NCI-H460 (cell line): ENCODE results near the gene GSTM2. TPM values are rescaled to one million over a fixed set of nuclear protein-coding genes. Genes with fewer than 3 reads are reported as not detected.
"Not testable (repeated sequence)": the region's sequence is repeated elsewhere in the genome, so short reads cannot be mapped to it uniquely, and the experiment has no call there.

Experiments used
- DNase-seq: peaks from one replicate; pipeline ENCODE4 v3.0.0-alpha.2; 2016; ENCODE audit warnings: low read depth; ENCODE audit errors: extremely low read depth
- total RNA-seq: library from RNA; depleted of rRNA; stranded (reverse); fragments of >200 nt; shearing (Covaris generic); gene quantifications from 2 replicates; pipeline ENCODE4 v1.2.3, GENCODE V29; 2014

The GSTM2 gene
- total RNA-seq, 1 experiment from 2014 or later = 9.8 TPM

DNA sequence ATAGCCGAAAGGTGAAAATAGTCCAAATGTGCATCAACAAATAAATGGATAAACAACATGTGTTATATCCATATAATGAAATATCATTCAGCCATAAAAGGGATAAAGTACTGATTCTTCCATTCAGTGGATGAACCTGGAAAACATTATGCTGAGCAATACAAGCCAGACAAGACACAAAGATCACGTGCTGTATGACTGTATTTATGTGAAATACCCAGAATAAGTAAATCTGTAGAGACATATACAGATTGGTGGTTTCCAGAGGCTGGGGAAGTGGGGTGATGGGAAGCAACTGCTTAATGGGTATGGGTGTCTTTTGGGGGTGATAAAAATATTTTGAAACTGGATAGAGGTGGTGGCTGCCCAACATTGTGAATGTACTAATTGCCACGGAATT is 25.2 kb upstream of the GSTM2 start:
- DNase-seq = no peak

DNA sequence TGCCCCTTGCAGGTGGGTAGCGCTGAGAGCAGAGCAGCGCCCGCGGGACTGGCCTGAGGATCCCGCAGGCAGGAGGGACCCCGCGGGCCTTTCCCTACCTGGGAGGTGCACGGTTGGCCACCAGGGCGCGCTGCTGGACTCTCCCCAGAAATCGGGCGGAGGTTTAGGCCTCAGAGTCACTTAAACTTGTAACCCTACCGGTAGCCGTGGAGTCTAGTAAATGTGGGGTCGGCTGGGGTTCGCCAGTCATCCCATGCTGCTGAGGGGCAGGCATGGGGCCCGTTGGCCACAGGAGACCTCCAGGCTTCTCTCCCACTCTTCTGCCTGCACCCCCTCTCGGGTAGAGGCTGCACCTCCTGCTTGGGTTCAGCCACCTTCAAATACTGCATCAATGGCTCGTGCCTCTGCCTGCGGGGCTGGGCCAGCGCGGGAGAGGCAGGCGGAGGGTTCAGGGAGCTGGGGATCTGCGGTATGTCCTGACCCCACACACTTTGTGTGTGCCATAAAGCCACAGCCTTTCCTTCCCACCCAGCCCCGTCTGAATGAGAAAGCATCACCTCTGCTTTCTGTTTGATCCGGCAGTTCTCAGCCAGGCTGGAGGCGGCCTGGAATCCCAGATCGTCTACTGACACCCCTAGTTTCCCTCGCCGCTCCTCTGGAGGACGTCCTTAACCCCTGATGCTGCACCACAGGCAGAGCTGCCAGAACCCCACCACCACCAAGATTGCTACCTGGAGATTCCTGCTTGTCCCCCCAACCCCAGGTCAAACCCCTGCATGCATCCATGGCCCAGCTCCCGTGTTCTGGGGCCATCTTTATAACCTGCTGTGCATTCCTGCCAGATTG is 24.2 kb upstream of the GSTM2 start:
- DNase-seq = peak; percentile 69

DNA sequence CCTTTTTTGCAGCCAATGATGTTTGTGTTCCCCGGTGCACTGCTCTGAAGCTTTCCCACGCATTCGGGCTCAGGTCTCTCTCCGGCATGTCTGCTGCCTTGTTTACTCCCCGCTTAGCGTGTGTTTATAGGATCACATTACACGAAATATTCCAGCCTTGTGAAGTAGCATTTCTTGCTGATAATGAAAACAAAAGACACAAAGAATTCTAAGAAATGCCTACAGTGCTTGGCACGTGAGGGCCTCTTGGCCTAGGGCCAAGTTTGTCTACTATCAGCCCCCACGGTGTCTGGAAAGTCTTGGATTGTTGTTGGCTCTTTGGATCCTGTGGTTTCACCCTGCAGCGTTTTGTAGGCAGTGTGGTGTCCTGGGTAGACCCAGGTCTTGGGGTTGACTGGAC is 23.2 kb upstream of the GSTM2 start:
- DNase-seq = no peak

DNA sequence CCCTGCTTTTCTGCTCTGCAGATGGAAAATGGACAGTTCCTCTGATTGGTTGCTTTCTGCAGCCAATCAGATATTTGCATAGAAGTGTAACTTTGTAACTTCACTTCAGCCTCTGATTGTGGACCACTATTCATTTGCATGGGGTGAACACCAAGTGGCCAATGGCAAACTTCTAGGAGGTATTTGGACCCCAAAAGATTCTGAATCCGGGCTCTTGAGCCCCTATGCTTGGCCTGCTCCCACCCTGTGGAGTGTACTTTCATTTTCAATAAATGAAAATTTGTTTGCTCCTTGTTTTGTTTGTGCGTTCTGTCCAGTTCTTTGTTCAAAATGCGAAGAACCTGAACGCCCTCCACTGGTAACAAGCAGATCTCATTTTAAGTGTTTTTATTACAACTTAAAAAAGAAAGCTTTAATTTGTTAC is 18.4 kb upstream of the GSTM2 start:
- peak; percentile 24 for DNase-seq

DNA sequence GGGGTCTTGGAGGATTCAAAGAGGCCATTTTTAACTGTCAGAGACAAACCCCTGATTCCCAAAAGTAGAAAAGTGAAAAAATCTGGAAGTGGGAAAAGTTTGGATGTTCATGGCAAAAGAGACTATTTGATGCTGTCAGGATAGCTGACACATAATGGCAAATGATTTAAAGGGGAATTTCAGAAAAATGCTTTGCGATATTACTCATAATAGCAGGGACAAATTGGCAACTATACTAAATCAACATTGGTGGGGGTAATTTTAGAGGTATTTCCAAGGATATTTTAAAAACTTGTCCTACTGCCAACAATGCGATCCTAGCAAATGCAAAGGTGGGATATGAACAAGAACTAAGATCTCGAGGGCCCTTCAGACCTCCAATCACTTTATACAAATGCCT is 17.2 kb upstream of the GSTM2 start:
- no peak for DNase-seq

DNA sequence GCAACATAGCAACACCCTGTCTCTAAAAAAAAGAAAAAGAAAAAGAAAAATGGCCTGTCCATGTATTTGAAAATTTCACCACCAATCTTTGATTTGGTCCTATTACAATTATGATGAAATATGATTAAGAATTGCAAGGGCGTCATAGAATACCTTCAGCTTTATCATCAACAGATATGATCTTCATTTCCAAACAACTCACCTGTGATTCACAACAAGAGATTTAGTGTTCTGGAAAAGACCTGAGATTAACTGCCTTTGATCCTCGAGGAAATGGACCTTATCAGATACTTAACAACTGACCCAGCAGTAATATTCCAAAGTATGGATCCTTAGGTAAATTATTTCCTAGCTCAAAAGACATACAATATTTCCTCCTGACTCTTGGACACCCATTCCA is 15.5 kb upstream of the GSTM2 start:
- DNase-seq = no peak

DNA sequence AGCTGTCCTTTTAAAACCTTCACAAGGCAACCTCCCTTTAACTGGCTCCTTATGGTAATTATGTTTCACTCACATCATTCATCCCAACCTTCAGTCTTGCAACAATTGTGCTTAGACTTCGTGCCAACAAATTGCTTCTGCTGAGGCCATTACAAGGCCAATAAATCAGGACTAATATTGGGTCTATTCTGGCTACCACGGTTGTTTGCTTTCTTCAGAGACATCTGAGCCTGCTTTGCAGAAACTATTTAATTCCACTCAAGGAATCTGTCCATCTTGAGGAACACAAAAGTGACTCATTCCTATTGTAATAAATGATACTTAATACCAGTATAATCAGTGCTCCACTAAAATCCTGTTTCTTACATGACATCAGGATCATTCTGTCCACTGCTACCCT is 14.6 kb upstream of the GSTM2 start:
- DNase-seq = no peak

DNA sequence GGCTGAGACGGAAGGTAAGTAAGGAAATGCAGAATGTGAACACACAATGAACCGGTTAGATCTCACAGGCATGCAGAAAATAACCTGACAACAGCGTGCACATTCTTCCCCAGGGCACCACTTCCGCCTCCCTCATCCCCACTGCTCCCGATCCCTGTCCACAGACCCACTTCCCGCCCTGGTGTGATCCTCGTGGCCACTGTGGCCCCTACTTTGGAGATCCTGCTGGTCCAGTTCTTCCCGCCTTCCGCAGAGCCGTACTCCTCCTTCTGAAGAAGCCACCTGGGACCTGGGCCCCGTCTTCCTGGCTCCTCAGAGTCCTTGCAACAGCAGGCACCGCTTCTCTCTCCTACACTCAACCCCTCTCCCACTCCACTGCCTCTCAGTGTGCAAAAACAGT is 13.3 kb upstream of the GSTM2 start:
- DNase-seq = no peak

DNA sequence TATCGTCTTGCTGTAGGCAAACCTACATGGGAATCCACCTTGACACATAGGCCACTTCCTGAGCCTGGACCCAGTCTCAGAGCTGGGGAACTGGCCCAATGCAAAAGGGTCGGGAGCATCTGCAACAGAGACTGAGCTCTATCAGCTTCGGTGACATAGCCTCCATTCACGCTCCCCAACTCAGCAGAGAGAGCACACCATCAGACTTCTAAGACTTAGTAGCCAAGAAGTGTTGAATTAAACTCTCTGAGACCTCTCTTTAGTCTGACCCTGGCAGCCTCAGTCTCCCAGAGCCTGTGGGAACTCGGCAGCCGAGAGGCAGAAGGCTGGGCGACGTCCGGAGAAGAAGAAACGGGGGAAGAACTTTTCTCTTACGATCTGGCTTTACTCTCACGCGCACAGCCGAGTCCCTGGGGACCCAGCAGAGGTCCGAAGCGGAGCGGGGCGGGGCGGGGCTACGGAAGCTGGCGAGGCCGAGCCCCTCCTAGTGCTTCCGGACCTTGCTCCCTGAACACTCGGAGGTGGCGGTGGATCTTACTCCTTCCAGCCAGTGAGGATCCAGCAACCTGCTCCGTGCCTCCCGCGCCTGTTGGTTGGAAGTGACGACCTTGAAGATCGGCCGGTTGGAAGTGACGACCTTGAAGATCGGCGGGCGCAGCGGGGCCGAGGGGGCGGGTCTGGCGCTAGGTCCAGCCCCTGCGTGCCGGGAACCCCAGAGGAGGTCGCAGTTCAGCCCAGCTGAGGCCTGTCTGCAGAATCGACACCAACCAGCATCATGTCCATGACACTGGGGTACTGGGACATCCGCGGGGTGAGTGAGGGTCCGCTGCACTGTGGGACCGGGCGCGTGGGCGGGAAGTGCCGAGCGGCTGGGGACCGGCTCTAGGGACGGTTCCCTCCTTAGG is 12.0 kb upstream of the GSTM2 start, which contains the start of gene GSTM4:
Gene GSTM4 (plus strand): TSS at position 485 of the 905 bp plus-strand sequence. CDS start 291 bp downstream, at position 776.
- peak; percentile 72 for DNase-seq

DNA sequence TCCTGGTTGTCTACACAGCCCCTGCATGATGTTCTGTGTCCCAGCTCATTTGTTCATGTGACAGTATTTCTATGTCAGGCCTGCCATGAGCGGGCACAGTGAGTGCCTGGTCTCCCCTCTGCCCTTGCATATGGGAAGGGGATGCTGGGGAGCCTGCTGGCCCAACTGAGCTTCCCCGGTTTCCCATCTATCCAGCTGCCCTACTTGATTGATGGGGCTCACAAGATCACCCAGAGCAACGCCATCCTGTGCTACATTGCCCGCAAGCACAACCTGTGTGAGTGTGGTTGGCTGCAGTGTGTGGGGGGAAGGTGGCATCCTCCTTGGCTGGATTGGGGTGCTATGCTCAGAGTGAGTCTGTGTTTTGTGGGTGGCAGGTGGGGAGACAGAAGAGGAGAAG is 10.5 kb upstream of the GSTM2 start:
- DNase-seq = no peak

DNA sequence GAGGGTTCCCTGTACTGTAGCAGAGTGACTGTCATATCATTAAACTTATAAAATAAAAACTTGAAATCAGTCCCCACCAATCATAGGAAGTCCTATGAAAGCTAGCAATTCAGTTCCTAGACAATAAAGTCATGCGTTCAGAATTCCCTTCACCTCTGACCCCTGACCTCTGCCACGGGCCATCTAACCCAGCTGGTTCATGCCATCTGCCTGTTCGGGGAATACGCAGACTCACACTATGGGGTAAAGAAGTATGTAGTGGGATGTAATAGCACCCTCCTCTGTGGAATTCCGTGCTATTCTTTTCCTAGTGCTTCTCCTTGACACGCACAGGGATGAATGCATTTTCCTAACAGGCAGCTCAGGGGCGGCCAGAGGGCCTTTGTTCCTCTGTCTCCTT is 9.9 kb upstream of the GSTM2 start:
- no peak for DNase-seq

DNA sequence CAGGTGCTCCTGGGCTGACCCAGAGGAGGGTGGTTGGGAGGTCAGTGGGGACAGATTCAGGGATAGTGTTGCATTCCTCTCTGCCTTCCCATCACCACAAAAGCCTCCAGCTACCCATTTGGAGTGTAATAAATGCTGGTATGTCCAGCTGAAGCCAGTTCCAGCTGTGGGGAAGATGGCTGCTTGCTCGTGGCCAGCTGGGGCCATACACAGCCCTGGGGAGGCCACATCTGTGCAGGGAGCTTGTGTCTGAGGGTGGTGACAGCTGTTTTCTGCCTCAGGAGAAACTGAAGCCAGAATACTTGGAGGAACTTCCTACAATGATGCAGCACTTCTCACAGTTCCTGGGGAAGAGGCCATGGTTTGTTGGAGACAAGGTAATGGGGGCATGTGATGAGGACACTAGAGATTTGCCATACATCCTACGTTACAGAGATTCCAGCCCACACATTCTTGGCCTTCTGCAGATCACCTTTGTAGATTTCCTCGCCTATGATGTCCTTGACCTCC is 9.3 kb upstream of the GSTM2 start:
- no peak for DNase-seq

DNA sequence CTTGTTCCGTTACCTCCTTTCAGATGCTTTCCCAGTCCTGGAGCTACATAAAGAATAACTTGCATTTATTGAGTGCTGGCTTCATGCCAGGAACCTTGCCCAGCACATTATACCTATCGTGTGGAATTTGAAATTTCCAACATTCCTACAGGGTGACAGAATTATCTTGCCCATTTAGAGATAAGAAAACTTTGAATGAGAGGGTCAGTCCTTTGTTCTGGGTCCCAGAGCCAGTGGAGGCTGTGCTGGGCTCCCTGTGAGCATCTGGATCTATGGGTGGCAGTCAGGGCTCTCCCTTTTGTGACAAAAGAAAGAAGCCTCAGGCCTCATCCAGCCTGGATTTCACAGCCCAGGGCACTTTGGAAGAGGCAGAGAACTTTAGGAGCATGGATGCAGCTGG is 8.7 kb upstream of the GSTM2 start:
- no peak for DNase-seq

DNA sequence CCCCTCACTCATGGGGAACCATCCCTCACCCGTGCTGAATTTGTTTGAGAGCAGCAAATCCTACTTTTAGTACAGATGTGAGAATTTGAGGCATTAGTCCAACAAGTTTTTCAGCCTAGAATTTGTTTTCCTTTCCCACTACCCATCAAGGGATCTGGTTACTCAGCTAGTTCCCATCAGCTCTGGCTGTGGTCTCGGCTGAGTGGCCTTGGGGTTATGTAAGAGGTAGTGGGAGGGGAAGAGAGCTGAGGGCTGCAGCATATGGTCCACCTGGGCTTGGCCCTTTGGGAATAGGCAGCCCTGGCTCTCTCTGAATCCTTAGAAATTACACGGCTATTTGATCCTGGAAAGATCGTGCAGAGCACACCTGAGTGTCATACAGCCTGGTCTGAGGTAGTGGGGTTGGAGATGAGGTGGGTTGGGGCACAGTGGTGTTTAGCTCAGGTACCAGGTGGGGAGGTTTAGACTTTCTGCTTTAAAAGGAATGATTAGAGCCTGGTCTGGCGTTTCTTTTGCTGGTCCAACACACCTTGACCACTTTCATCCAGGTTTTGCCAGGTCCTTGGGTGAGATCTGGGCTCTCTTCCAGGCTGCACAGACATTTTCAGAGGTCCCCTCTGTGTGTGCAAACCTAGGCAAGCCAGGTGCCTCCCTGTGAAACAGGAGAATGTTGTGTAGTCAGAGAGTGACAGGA is 7.7 kb upstream of the GSTM2 start:
- no peak for DNase-seq

DNA sequence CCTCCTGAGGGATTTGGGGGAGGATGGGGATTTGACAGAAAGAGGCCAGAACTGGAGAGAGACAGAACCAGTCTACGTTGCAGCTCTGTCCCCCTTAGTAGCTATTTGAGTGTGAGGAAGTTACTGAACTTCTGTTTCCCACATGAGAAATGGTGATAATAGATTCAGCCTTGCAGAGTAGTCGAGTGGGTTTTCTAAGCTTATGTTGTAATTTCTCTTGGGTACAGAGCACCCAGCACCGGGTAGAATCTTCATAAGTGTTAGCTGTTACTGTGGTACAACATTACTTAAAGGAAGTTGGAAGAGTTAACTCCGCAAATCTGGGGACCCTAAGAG is 7.2 kb upstream of the GSTM2 start:
- not testable (repeated sequence) for DNase-seq

DNA sequence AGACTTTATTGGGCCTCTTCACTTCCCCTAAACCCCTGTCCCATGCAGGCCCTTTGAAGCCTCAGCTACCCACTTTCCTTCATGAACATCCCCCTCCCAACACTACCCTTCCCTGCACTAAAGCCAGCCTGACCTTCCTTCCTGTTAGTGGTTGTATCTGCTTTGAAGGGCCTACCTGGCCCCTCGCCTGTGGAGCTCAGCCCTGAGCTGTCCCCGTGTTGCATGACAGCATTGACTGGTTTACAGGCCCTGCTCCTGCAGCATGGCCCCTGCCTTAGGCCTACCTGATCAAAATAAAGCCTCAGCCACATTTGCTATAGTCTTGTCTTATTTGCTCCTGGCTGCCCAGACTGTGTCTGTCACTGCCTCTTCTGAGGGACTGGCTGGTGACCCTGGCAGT is 6.5 kb upstream of the GSTM2 start:
- no peak for DNase-seq

DNA sequence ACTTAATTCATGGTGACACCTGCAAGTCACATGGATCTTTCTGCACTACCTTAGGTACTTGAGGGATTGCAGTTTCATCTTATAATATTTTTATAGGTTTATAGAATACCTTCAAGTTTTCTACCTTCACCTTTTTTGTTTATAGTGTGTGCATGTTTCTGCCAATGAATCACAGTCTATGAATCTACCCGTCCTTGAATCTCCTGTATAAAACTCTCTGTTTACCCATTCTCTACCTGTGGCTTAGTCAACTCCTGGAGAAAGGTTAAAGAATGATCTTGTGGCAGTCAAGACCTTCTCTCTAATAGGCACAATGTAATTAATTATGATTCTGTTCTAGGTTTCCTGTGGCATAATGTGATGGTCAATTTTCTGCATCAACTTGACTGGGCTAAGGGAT is 3.2 kb upstream of the GSTM2 start:
- DNase-seq = no peak

DNA sequence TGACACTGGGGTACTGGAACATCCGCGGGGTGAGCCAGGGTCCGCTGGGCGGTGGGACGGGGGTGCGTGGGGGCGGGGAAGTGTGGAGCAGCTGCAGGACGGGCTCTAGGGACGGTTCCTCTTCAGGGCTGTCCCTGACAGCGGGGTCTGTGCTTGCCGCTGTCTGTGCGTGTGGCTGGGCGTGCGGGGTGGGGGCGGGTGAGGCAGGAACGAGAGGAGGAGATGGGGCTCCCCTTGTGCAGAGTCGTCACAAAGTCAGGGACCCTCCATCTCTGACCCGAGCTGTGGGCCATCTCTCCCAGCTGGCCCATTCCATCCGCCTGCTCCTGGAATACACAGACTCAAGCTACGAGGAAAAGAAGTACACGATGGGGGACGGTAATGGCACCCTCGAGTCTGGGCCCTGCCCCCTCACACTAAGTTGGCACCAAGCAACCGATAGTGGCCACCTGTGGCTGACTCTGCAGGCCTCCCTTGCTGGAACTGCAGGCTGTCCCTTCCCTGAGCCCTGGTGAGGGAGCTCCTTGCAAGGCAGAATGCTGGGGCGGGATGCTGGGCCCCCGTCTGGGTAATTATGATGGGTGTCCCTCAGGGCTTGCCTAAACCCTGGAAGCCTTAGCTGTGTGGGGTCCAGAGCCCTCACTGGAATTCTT is 392 bp downstream of the GSTM2 start:
- no peak for DNase-seq

DNA sequence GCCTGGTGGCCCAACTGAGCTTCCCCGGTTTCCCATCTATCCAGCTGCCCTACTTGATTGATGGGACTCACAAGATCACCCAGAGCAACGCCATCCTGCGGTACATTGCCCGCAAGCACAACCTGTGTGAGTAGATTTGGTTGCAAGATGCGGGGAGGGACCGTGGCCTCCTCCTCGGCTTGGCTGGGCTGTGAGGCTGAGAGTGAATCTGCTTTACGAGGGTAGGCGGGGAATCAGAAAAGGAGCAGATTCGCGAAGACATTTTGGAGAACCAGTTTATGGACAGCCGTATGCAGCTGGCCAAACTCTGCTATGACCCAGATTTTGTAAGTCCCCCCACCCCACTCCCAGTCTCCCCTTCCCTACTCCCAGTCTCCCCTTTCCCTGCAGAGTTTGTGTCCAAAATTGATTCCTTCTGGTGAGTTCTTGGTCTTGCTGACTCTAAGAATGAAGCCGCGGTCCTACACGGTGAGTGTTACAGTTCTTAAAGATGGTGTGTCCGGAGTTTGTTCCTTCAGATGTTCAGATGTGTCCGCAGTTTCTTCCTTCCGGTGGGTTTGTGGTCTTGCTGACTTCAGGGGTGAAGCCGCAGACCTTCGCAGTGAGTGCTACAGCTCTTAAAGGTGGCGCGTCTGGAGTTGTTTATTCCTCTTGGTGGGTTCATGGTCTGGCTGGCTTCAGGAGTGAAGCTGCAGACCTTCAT is 1.5 kb downstream of the GSTM2 start:
- DNase-seq = no peak

DNA sequence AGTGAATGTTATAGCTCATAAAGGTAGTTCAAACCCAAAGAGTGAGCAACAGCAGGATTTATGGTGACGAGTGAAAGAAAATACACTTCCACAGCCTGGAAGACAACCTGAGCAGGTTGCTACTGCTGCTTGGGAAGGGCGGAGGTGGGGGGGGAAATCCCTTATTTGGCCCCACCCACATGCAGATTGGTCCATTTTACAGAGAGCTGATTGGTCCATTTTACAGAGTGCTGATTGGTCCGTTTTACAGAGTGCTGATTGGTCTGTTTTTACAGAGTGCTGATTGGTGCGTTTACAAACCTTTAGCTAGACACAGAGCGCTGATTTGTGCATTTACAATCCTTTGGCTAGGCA is 2.1 kb downstream of the GSTM2 start:
- not testable (repeated sequence) for DNase-seq
